ENCODE data around the gene ADAM8. TPM values are rescaled to one million over a fixed set of nuclear protein-coding genes. Genes with fewer than 3 reads are reported as not detected.
"Not testable (repeated sequence)": the region's sequence is repeated elsewhere in the genome, so short reads cannot be mapped to it uniquely, and the experiment has no call there.

Gene ADAM8
- total RNA-seq, 1 experiment from 2014 or later, result 113 TPM

DNA sequence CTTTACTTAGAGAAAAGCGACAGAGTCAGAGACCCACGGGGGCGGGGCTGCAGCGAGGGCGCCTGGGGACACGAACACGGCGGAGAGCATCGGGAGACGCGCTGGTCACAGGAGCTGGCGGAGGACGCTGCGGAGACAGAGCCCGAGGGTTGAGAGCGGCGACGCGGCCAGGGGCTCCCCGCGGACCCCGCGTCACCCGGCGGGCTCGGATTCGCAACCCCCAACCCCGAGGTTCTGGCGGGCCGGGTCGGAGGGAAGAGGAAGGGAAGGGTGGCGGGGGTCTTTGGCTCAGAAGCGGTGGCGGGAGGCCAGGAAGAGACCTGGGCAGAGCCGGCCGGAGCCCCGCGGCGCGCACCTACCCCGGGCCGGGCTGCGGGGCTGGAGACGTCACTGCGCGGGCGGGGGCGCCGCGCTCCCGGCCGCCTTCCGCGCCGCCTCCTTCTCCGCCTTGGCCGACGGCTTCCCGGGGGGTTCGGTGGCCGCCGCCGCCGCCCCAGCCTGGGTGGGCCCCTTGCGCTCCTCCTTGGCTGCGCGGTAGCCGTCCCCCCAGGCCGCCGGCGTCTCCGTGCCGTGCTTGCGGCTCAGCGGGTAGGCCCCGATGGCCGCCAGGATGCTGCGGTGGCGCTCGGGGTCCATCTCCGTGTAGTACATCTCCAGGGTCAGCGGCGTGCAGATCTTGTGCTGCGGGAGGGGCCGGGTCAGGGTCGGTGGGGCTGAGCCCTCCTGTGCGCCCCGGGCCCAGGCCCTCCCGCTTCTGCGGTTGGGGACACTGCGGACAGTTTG is 49.0 kb upstream of the ADAM8 start:
- no peak for ATAC-seq
- CTCF ChIA-PET, result no interaction called here
- intact Hi-C loops (cut with micrococcal nuclease), result loop anchor here (10.0 kb wide), 1 partner anchor 179 kb away; no protein-coding TSS in a partner anchor

DNA sequence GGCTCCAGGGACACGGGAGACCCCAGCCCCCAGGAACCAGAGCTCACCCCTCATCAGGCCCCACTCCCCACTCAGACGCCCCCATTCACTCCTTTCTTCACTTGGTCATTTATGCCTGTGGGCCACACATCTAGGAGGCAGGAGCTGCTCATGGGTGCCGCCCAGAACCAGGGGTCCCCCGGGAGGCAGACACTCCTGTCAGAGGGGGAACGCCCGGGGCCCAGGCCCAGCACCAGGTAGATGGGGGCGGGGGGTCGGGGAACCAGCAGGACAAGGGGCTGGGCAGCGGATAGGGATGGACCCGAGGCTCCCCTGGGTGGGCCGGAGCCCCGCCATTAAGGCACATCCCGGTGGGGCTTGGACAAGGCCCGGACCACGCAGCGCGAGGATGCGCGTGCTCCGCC is 48.2 kb upstream of the ADAM8 start:
- intact Hi-C loops (cut with micrococcal nuclease), result loop anchor here (10.0 kb wide), 1 partner anchor 180 kb away; no protein-coding TSS in a partner anchor

More for the DNA sequence above, 49.0 kb upstream of the ADAM8 start:
- Histone ChIP-seq H3K9ac (ENCODE audit: low read length) (no peak overlapping the region), H3F3A (ENCODE audit: low read length, unreplicated experiment) (peaks cover 4% of the 10 kb centered on the region), H2AFZ (ENCODE audit: low read length) (no peak overlapping the region), H3K79me2 (ENCODE audit: low read length) (no peaks in the 10 kb centered on the region), H3K4me3 (ENCODE audit: low read length) (no peak overlapping the region), H3K27me3 (ENCODE audit: low read length) (peaks cover 11% of the 10 kb centered on the region; the same call in 1 of the 2 replicates), H3K36me3 (ENCODE audit: low read depth, low read length) (no peaks in the 10 kb centered on the region), H4K20me1 (ENCODE audit: low read length) (no peaks in the 10 kb centered on the region), H3K4me1 (ENCODE audit: insufficient read depth, low read length) (peaks cover 15% of the 10 kb centered on the region), H3K9me3 (ENCODE audit: low read length) (no peaks in the 10 kb centered on the region), H3K4me2 (ENCODE audit: low read length) (peak overlapping the region; percentile 16; the same call in 1 of the 2 replicates), H3K27ac (ENCODE audit: low read length) (no peak overlapping the region), H3K9me2 (replicated peaks; ENCODE audit: low read length) (no peaks in the 10 kb centered on the region)
- no peak for DNase-seq
- TF ChIP-seq EZH2 (IDR thresholded peaks at IDR 0.05; ENCODE audit: low read length, unreplicated experiment) (peak; percentile 45), EZH2phosphoT487 (IDR thresholded peaks at IDR 0.05; ENCODE audit: borderline replicate concordance, low read length) (no peak; the same call in 1 of the 2 replicates)
- POLR2A ChIA-PET (ENCODE audit: unreplicated experiment), result no interaction called here
- no TSS peak for BruUV-seq (replicated peaks)

DNA sequence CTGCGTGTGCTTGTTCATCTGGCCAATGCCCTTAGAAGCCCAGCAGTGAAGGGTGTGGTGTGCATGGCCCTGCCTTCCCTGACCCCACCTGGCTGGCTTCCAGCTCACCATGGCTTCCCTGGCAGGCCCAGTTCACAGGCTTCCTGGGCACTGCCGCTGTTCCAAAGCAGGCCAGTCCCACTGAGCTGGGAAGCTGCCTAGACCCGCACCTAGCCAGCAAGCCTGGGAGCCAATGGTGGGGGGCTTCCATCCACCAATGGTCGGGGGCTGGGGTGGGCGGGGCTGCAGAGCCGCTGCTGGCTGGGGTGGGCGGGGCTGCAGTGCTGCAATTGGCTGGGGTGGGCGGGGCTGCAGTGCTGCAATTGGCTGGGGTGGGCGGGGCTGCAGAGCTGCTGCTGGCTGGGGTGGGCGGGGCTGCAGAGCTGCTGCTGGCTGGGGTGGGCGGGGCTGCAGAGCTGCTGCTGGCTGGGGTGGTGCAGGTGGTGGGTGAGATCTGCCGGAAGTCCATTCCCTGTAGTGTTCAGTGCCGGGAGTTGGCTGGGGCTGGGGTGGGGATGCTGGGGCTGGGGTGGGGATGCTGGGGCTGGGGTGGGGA is 47.6 kb upstream of the ADAM8 start:
- Histone ChIP-seq H3K27ac (ENCODE audit: low read length) (no peak overlapping the region), H3F3A (ENCODE audit: low read length, unreplicated experiment) (peaks cover 4% of the 10 kb centered on the region), H3K79me2 (ENCODE audit: low read length) (no peaks in the 10 kb centered on the region), H3K4me2 (ENCODE audit: low read length) (peak overlapping the region; percentile 59; the same call in 1 of the 2 replicates), H3K27me3 (ENCODE audit: low read length) (peaks cover 11% of the 10 kb centered on the region; the same call in 1 of the 2 replicates), H3K9me2 (replicated peaks; ENCODE audit: low read length) (no peaks in the 10 kb centered on the region), H4K20me1 (ENCODE audit: low read length) (no peaks in the 10 kb centered on the region), H3K9ac (ENCODE audit: low read length) (no peak overlapping the region), H3K4me3 (ENCODE audit: low read length) (peak overlapping the region; percentile 50), H3K36me3 (ENCODE audit: low read depth, low read length) (no peaks in the 10 kb centered on the region), H3K4me1 (ENCODE audit: insufficient read depth, low read length) (peaks cover 15% of the 10 kb centered on the region), H2AFZ (ENCODE audit: low read length) (no peak overlapping the region; the same call in 1 of the 2 replicates), H3K9me3 (ENCODE audit: low read length) (no peaks in the 10 kb centered on the region)
- intact Hi-C loops (cut with micrococcal nuclease), result loop anchor here (10.0 kb wide), 1 partner anchor 181 kb away; no protein-coding TSS in a partner anchor
- peak; percentile 36 for DNase-seq
- ChIA-PET POLR2A (ENCODE audit: unreplicated experiment) (no interaction called here), CTCF (no interaction called here)
- ATAC-seq, result peak; percentile 64
- TF ChIP-seq, protein P1, sequence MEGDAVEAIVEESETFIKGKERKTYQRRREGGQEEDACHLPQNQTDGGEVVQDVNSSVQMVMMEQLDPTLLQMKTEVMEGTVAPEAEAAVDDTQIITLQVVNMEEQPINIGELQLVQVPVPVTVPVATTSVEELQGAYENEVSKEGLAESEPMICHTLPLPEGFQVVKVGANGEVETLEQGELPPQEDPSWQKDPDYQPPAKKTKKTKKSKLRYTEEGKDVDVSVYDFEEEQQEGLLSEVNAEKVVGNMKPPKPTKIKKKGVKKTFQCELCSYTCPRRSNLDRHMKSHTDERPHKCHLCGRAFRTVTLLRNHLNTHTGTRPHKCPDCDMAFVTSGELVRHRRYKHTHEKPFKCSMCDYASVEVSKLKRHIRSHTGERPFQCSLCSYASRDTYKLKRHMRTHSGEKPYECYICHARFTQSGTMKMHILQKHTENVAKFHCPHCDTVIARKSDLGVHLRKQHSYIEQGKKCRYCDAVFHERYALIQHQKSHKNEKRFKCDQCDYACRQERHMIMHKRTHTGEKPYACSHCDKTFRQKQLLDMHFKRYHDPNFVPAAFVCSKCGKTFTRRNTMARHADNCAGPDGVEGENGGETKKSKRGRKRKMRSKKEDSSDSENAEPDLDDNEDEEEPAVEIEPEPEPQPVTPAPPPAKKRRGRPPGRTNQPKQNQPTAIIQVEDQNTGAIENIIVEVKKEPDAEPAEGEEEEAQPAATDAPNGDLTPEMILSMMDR (conservative IDR thresholded peaks at IDR 0.05; ENCODE audit: low read depth, low read length), result no peak
- BruUV-seq (replicated peaks), result no TSS peak

More for the DNA sequence above, 48.2 kb upstream of the ADAM8 start:
- Histone ChIP-seq H4K20me1 (ENCODE audit: low read length) (no peaks in the 10 kb centered on the region), H2AFZ (ENCODE audit: low read length) (no peak overlapping the region), H3K9me2 (replicated peaks; ENCODE audit: low read length) (no peaks in the 10 kb centered on the region), H3K27me3 (ENCODE audit: low read length) (peaks cover 11% of the 10 kb centered on the region; the same call in 1 of the 2 replicates), H3K4me3 (ENCODE audit: low read length) (no peak overlapping the region), H3K9me3 (ENCODE audit: low read length) (no peaks in the 10 kb centered on the region), H3K9ac (ENCODE audit: low read length) (no peak overlapping the region), H3K36me3 (ENCODE audit: low read depth, low read length) (no peaks in the 10 kb centered on the region), H3K4me1 (ENCODE audit: insufficient read depth, low read length) (peaks cover 15% of the 10 kb centered on the region), H3K27ac (ENCODE audit: low read length) (no peak overlapping the region), H3K4me2 (ENCODE audit: low read length) (peak overlapping the region; percentile 16; the same call in 1 of the 2 replicates), H3K79me2 (ENCODE audit: low read length) (no peaks in the 10 kb centered on the region), H3F3A (ENCODE audit: low read length, unreplicated experiment) (peaks cover 4% of the 10 kb centered on the region)
- no peak for DNase-seq
- no TSS peak for BruUV-seq (replicated peaks)
- TF ChIP-seq, protein P1 (conservative IDR thresholded peaks at IDR 0.05; ENCODE audit: low read depth, low read length), result no peak
- TF ChIP-seq EZH2 (IDR thresholded peaks at IDR 0.05; ENCODE audit: low read length, unreplicated experiment), result no peak
- no peak for TF ChIP-seq EZH2phosphoT487 (IDR thresholded peaks at IDR 0.05; ENCODE audit: borderline replicate concordance, low read length)
- no peak for ATAC-seq
- ChIA-PET POLR2A (ENCODE audit: unreplicated experiment) (no interaction called here), CTCF (no interaction called here)

DNA sequence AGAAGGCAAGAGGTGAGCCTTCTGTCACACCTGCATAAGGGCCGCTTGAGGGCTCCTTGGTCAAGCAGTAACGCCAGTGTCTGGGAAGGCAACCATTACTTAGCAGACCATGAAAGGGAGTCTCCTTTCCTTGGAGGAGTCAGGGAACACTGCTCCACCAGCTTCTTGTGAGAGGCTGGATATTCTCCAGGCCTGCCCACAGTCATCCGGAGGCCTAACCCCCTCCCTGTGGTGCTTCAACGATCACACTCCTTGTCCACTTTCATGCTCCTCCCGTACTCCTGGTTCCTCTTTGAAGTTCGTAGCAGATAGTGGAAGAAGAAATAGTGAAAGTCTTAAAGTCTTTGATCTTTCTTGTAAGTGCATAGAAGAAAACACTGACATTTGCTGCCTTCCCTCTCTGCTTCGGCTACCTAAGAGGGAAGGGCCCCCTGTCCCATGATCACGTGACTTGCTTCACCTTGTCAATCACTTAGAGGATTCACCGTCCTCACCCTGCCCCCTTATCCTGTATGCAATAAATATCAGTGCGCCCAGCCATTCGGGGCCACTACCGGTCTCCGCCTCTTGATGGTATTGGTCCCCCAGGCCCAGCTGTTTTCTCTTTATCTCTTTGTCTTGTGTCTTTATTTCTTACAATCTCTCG is 45.5 kb upstream of the ADAM8 start:
- H3K79me2 ChIP-seq (ENCODE audit: low read length); H3F3A ChIP-seq (ENCODE audit: low read length, unreplicated experiment); POLR2A ChIA-PET (ENCODE audit: unreplicated experiment); H3K27ac ChIP-seq (ENCODE audit: low read length); H3K4me3 ChIP-seq (ENCODE audit: low read length); BruUV-seq (replicated peaks); H3K9ac ChIP-seq (ENCODE audit: low read length); H3K36me3 ChIP-seq (ENCODE audit: low read depth, low read length); H3K9me3 ChIP-seq (ENCODE audit: low read length); H2AFZ ChIP-seq (ENCODE audit: low read length); CTCF ChIA-PET; H3K4me1 ChIP-seq (ENCODE audit: insufficient read depth, low read length); DNase-seq; H3K4me2 ChIP-seq (ENCODE audit: low read length); H3K9me2 ChIP-seq (replicated peaks; ENCODE audit: low read length); ATAC-seq; H4K20me1 ChIP-seq (ENCODE audit: low read length): not testable (repeated sequence)
- intact Hi-C loops (cut with micrococcal nuclease), result loop anchor here (10.0 kb wide), 1 partner anchor 183 kb away; no protein-coding TSS in a partner anchor
- H3K27me3 ChIP-seq (ENCODE audit: low read length), result peaks cover 11% of the 10 kb centered on the region; the same call in 1 of the 2 replicates

Measured in PC-3 (cell line).